Fibroblast of upper back skin (primary cell): ENCODE results near the gene GRM4.

Experiments used
- DNase-seq: peaks from one replicate; pipeline ENCODE4 v3.0.0-alpha.2; 2013

Gene GRM4

GRCh38 chr6:34037151-34037550 lies 108.7 kb downstream of the GRM4 start:
- DNase-seq: no peak

GRCh38 chr6:34036357-34037069 lies 109.4 kb downstream of the GRM4 start:
- DNase-seq: no peak

DNA sequence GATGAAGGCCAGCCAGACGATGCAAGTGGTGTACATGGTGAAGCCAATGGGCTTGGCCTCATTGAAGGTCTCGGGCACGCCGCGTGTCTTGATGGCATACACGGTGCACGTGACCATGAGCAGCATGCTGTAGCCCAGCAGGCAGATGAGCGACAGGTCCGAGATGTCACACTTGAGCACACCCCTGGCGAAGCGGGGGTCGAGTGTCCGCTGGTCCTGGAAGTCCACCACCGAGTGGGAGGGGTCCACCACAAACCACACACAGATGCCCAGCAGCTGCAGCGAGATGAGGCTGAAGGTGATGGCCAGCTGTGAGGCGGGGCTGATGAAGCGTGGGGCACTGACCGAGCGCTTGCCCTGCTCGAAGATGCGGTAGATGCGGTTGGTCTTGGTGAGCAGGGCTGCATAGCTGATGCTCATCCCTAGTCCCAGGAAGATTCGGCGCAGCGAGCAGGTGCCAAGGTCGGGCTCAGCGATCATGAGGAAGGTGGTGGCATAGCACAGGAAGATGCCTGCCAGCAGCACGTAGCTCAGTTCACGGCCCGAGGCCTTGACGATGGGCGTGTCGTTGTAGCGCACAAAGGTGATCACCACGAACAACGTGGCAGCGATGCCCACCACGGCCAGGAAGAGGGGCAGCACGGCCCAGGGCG lies 110.1 kb downstream of the GRM4 start:
- no peak for DNase-seq

DNA sequence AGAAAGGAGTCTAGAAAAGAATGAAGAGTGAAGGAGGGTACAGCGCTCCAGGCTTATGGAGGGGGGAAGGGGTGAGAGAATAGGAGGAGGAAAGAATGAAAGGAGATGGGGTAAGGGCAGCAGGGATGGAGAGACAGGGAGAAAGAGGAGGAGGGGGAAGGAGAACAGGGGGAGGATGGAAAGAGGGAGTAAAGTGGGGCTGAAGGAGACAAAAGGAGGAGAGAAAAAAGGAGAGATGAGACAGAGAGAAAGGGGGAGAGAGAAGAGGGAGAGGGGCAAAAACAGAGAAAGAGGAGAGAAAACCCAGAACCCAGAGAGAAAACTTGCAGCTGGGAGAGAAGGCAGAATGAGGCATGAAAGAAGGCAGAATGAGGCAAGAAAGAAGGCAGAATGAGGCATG lies 110.7 kb downstream of the GRM4 start:
- no peak for DNase-seq

- no peak for DNase-seq
Measured at GRCh38 chr6:34032856-34033255, 113.0 kb downstream of the GRM4 start.

- no peak for DNase-seq
Measured at GRCh38 chr6:34031625-34032383, 114.1 kb downstream of the GRM4 start.

GRCh38 chr6:34030831-34031624 lies 114.9 kb downstream of the GRM4 start:
- DNase-seq: no peak

- no peak for DNase-seq
Measured at GRCh38 chr6:34029489-34030280, 116.2 kb downstream of the GRM4 start.

DNA sequence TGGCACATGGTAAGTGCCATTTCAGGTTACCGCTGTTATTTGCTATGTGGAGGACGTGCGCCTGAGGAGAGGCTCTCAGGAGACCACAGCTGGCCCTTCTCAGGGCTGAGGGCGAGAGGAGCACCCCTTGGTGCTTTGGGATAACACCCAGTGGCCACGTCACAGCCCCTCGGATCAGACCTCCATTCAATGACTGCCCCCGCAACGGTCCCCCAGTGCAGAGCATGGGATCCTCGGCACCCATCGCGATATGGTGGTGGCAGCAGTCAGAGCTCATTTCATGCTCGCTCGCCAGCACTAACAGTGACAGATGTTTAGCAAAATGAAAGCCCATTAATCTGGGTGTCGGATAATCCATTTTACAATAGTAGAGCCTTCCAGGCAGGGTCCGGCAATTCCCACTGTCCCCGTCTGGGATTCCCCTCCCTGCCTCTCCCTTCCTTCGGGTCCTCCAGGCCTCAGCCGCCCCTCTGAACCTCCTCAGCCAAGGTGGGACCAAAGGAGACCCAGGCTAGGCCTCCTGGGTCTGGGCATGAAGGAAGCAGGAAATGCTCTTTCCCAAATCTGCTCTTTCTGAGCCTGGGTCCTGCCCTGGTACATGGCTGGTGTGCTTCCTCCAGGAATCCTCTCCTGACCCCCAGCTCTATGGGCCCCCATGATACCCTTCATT lies 117.1 kb downstream of the GRM4 start:
- DNase-seq: no peak

DNA sequence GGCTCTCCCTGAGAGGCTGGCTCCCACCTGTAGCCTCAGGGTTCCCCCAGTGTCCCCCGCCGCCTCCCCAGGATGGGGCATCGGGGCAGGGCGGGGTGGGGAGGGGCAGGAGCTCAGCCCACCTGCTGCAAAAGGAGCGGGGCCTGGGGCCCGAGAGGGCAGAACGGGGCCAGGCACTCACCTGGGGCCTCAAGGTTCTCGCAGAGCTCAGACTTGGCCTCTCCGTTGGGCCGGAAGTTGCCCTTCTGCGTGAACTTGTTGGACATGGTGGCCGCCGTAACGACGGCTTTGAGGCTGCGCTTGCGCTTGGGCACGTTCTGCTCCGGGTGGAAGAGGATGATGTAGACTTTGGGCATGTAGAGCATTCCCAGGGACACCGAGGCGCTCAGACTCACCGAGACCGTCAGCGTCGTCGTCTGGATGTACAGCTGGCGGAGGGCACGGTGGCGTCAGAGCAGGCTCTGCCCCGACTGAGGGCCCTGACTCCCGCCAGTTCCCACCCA lies 117.9 kb downstream of the GRM4 start:
- no peak for DNase-seq

DNA sequence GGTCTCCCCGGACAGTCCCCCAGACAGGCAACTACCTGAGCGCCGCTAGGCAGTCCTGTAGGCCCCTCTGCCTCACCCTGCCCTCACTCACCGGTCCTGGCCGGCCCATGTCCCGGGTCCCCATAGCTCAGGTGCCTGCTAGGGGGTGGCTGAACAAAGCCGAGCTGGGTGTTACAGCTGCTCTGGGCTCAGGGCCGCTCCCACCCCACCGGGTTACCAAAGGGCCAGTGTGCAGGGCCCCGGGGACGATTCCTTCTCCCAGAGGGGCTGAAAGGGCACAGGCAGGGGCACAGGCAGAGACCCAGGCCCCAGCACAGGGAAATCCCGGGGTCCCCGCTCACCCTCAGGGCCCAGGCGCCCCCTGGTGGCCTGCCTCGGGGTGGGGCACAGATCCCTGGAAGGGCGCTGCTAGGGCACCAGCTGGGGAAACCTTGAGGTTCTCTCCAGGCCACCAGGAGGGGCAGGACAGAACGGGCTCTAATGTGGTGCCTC lies 118.4 kb downstream of the GRM4 start:
- DNase-seq: peak; percentile 28

DNA sequence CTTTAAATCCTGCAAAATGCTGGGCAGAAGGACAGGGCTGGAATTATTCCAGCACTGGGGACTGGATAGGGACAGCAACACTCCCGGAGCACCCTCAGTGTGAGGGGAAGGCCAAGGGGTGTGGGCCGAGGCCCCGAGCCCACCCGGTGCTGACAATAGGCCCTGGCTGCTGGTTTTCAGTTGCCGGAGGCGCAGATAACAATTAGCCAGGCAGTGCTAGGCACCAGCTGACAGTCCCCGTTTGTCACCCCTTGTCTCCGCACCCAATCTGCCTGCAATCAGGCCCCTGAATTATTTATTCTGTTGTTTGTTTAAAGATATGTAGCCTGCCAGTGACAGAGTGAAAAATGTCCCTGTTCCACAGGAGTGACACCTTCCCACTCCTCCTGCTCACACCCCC lies 120.0 kb downstream of the GRM4 start:
- no peak for DNase-seq

DNA sequence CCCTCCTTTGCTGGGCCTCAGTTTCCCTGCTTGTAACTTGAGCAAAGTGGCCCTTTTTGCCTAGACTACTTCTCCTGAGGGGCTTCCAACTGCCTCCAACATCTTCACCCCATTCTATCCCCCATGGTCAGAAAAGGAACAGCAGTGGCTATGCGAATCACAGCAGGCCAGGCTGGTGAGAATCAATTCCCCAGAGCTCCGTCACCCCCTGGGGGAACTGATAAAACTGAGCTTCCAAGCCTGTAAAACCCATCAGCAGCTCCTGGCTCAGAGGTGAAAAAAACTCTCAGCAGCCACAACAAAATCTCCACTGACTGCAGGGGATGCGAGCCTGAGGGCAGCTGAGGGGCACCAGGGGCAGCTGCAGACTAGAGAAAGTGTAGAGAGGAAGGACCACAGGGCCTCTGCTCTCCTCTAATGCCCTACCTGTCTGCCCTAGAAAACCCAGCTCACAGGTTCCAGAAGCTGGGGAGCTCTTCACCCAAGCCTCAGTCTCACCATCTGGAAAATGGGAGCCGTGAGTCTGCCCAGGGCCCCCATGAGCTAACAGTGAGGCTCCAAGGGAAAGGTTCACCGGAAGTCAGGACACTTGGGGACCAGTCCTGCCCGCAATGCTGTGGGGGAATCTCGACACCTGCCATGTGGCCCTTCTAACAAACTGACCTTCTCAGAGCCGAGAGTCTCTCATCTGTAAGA lies 120.6 kb downstream of the GRM4 start:
- peak; percentile 13 for DNase-seq

- DNase-seq: no peak
Measured at GRCh38 chr6:34022873-34023255, 123.0 kb downstream of the GRM4 start.

- DNase-seq: no peak
Measured at GRCh38 chr6:34022250-34022872, 123.5 kb downstream of the GRM4 start.

DNA sequence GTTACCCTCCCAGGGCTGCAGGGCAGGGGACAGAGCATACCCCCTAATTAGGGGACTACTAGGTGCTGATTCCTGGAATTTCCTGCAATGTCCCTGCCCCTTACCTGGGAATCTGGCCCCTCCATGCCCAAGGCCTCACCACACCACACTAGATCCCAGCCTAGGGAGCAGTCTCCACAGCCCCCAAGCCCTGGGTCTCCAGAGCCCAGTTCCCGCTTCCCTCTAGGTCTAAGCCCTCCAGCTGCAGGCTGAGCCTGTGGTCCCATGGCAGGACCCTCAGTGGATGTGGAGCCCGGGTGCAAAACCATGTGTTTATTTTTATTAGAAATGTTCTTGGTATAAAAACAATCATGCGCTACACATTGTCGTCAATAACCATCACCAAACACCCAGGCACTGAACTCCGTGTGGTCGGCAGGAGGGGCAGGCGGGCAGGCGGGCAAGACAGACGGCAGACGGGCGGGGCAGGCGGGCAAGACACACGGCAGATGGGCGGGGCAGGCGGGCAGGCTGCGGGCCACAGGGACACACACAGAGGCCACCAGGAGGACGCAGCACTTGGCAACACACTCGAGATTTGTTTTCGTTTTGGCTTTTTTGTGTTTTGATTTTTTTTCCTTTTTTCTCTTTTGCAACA lies 124.2 kb downstream of the GRM4 start:
- no peak for DNase-seq

GRCh38 chr6:34020807-34021553 lies 124.9 kb downstream of the GRM4 start:
- no peak for DNase-seq

DNA sequence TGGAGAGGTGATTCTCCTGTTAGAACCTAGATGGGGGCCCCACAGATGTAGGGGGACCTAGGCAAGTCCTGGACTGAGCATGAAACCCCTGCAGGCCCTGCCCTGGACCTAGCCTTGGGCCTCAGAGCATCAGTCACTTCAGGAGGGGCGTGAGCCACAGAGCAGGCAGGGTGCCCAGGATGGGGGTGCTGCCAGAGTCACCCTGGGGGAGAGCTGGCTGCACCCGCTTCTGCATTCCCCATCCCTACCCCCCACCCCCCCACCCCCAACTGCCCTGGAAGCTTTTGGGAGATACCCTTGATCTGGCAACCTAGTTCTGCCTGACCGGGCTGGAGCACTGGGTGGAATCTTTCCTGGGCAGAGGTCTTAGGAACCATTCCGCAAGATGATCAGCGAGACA lies 125.6 kb downstream of the GRM4 start:
- DNase-seq: no peak
